Stimulated activated naive CD8-positive, alpha-beta T cell treated with anti-CD3 and anti-CD28 coated beads, Interleukin-15, Interleukin-2, amounts not matched to agents 100 ng/mL and 50 ng/mL, for 24 hours (primary cell): ENCODE measurements around the gene KRIT1.

ENCODE experiments used
- H3K27ac Mint-ChIP-seq: one replicate; pipeline ENCODE4 v1.8.0; 2021; ENCODE audit warnings: mild to moderate bottlenecking, mixed read lengths
- H3K27me3 Mint-ChIP-seq: one replicate; pipeline ENCODE4 v1.8.0; 2021; ENCODE audit warnings: mixed read lengths
- H3K36me3 Mint-ChIP-seq: one replicate; pipeline ENCODE4 v1.8.0; 2021; ENCODE audit warnings: low read depth, mixed read lengths
- H3K4me1 Mint-ChIP-seq: one replicate; pipeline ENCODE4 v1.8.0; 2021; ENCODE audit warnings: low read depth, mixed read lengths
- H3K4me3 Mint-ChIP-seq: one replicate; pipeline ENCODE4 v1.8.0; 2021; ENCODE audit warnings: mild to moderate bottlenecking, mixed read lengths
- H3K9me3 Mint-ChIP-seq: one replicate; pipeline ENCODE4 v1.8.0; 2021; ENCODE audit warnings: mixed read lengths

KRIT1 gene

DNA sequence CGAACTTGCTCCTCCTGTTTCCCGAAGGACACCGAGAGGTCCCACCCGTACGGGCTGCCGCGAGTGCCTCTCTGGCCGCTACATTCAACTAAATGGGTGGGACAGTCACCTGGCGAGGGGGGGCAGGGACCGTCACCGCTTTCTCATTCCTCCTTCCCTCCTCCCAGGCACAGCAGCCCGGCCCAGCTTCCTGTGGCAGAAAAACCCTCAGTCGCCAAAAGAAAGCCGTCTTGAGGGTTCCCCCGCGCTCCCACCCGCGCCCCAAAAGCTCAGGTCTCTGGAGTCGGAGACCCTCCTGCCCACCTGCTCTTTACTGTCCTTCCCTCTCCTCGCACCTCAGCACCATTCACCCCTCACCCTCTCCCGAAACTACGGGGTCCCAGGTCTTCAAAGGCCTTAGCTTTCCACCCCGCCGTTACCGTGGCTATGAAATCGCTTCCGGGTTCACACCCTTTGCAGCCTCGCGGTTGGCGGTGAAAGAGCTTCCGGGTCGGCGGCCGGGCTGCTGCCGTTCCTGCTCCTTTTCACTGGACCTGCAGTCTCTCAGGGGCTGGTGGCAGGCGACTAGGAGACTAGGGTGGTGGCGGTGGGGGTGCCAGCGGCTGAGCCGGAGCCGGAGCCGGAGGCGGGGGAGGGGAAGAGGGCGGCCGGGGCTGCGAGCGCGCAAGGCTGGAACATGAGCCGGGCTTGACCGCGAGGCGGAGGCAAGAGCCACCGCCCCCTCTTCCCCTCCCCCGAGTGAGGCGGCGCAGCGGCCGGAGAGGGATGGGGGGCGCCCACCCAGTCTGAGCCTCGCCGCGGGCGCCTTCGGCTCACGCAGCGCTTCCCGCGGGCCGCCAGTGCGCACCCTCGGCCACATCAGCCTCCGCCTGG lies at the start of gene KRIT1, which contains the start of gene ANKIB1:
Gene KRIT1, minus strand, starts transcription at position 428 of the 873 bp plus-strand sequence. CDS start 3,779 bp downstream, outside the sequence.
Gene ANKIB1, plus strand, starts transcription at position 488 of the 873 bp plus-strand sequence. CDS start 49,005 bp downstream, outside the sequence.
- H3K27me3 Mint-ChIP-seq = no peaks in the 10 kb centered on the region
- H3K36me3 Mint-ChIP-seq = peaks cover 5% of the 10 kb centered on the region
- H3K27ac Mint-ChIP-seq = peak within 1 kb of the TSS; percentile 99

DNA sequence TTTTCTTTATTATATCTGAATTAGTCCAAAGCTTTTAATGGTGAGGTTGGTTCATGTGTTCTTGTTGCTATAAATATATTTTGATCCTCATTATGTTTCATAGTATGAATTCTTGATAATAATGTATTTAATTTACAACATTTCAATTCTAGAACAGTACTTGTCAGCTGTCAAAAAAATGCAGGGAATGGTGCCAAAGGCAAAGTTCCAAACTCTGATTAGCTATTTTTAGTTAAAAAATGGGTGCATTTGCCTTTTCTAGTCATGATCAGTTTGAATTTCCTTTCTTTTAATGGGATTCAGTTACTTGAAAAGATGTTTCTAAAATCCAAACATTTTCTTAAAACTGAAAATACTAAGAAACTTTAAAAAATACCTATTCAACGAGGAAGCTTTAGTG lies 49.7 kb upstream of the KRIT1 start:
- Mint-ChIP-seq H3K27me3 (no peaks in the 10 kb centered on the region), H3K36me3 (peaks cover 21% of the 10 kb centered on the region), H3K4me3 (no peak overlapping the region), H3K27ac (no peak overlapping the region), H3K9me3 (no peaks in the 10 kb centered on the region), H3K4me1 (peaks cover 22% of the 10 kb centered on the region)

More for the DNA sequence above, at the start of gene KRIT1, which contains the start of gene ANKIB1:
- H3K4me3 Mint-ChIP-seq = peak within 1 kb of the TSS; percentile 99
- H3K4me1 Mint-ChIP-seq = peaks cover 42% of the 10 kb centered on the region
- no peaks in the 10 kb centered on the region for H3K9me3 Mint-ChIP-seq

DNA sequence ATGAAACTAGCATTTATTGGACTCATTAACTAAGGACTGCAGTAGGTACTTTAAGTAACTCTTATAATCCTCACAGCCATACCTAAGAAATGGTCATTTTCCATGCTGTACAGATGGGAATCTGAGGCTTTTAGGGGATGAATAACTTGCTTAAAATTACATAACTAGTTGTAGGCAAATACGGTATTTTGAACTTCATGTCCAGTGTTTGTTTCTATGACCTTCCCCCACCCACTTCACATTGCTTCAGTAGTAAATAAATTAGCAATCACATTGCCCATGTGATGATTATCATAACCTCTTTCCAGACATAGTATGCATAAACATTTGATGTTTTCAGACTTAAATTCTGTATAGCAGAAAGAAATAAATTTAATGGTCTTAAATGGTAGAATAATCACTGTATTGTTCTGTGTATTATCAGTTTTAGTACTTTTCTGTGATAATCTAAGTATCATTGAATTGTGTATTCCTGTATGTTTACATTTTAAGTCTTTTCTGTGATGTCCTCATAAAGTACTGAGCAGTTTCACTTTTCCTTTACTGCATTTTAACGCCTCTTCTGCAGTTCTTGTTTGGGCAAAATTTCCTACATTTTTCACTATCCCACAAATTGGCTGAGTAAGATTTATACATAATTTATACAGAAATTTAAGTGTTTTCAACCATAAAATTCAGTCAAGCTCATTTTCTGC lies 48.3 kb upstream of the KRIT1 start:
- H3K4me3 Mint-ChIP-seq = no peak overlapping the region
- peaks cover 35% of the 10 kb centered on the region for H3K4me1 Mint-ChIP-seq
- no peaks in the 10 kb centered on the region for H3K27me3 Mint-ChIP-seq
- no peak overlapping the region for H3K27ac Mint-ChIP-seq
- no peaks in the 10 kb centered on the region for H3K9me3 Mint-ChIP-seq
- H3K36me3 Mint-ChIP-seq = peaks cover 15% of the 10 kb centered on the region

DNA sequence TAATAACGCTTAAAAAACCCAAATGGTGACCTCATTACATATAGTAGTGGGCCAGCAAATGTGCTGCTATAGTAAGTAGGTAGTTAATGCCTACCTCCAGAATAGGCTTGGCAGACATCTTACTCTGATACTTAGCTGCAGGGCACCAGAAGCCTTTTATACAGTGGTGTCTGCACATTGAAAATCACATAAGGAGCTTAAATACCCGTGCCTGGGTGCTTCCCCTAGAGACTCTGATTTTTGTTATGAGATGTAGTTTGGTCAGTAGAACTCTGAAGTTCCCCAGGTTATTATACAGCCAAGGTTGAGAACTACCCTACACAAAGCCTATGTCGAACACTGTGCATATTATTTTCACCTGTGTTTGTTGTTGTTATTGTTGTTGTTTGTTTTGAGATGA lies 47.3 kb upstream of the KRIT1 start:
- Mint-ChIP-seq H3K9me3 (no peaks in the 10 kb centered on the region), H3K4me3 (no peak overlapping the region), H3K27me3 (no peaks in the 10 kb centered on the region), H3K4me1 (peaks cover 35% of the 10 kb centered on the region), H3K36me3 (peaks cover 10% of the 10 kb centered on the region), H3K27ac (no peak overlapping the region)

DNA sequence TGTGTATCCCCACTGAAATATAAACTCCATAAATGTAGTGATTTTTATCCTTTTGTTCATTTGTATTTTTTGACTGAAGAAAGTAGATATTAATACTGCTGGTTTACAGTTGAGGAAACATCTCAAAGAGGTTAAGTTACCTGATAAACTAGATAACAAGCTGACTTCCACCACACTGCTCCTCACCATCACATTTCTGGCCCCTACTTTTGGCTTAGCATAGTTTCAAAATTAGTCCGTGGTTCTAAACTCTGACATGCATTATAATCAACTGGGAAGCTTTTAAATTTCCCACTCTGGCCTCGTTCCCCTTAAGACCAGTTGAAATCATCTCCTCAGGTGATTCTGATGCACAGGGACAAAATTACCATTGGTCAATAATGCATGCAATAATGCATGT lies 43.6 kb upstream of the KRIT1 start:
- Mint-ChIP-seq H3K4me3 (no peak overlapping the region), H3K36me3 (peaks cover 9% of the 10 kb centered on the region), H3K27me3 (no peaks in the 10 kb centered on the region), H3K4me1 (peaks cover 40% of the 10 kb centered on the region), H3K27ac (no peak overlapping the region), H3K9me3 (no peaks in the 10 kb centered on the region)

DNA sequence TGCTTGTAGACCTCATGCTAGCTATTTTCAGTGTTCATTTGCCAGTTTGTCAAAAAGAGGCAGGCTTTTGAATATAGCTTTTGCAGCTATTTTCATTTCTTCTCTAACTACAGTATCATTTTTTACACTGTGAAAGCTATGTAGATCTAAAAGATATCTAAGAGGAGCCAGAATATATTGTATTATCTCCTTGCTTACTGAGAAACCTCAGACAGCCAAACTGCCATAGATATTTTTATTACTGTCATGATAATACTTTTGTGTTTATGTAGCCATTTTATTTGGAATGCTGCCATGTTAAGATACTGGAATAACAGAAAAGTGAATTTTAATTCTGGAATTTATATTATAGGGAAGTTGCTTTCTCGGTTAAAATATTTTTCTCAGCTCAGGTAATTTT lies 37.2 kb upstream of the KRIT1 start:
- Mint-ChIP-seq H3K4me3 (no peak overlapping the region), H3K9me3 (peaks cover 5% of the 10 kb centered on the region), H3K4me1 (peaks cover 5% of the 10 kb centered on the region), H3K27ac (no peak overlapping the region), H3K36me3 (peaks cover 33% of the 10 kb centered on the region), H3K27me3 (no peaks in the 10 kb centered on the region)

DNA sequence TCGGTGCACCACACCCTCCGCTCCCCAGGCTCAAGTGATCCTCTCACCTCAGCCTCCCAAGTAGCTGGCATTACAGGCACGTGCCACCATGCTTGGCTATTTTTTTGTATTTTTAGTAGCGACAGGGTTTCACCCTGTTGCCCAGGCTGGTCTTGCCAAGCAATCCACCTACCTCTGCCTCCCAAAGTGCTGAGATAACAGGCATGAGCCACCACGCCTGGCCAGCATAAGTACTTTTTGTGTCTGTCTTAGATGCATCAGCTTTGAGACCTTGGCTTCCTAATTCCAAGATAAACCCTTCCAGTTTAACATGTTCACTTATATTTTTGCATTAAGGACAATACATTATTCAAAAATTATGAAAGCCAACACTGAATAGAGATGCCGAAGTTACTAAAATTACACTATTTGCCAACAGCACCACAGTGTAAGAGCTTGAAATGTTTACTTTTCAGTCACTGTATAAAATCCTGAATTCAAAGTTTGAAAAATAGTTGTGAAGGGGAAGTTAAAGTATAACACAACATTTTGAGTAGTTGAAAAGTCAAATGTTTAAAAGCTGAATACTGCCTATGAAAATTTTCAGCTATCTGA lies 36.6 kb upstream of the KRIT1 start:
- Mint-ChIP-seq H3K9me3 (peaks cover 5% of the 10 kb centered on the region), H3K4me1 (peaks cover 3% of the 10 kb centered on the region), H3K27ac (no peak overlapping the region), H3K4me3 (no peak overlapping the region), H3K36me3 (peaks cover 31% of the 10 kb centered on the region), H3K27me3 (no peaks in the 10 kb centered on the region)

DNA sequence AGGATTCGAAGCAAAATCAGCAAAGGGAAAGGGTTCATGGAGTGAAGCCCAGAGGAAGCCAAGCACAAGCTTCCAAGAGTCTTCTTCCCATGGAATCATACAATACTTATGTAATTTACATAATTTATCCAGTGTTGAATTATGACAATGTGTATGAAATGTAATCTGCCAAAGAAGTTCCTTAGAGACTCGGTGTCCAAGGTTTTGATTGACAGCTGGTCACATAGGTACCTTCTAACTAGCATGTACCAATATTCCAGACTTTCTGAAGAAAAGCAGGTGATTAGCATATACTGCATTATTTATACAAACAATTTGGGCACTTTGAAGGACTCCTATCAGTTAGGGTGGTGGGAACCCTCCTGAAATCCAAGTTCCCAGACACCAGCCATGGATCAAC lies 35.3 kb upstream of the KRIT1 start:
- Mint-ChIP-seq H3K4me1 (peaks cover 6% of the 10 kb centered on the region), H3K27me3 (no peaks in the 10 kb centered on the region), H3K9me3 (peaks cover 5% of the 10 kb centered on the region), H3K36me3 (peaks cover 28% of the 10 kb centered on the region), H3K4me3 (no peak overlapping the region), H3K27ac (no peak overlapping the region)

DNA sequence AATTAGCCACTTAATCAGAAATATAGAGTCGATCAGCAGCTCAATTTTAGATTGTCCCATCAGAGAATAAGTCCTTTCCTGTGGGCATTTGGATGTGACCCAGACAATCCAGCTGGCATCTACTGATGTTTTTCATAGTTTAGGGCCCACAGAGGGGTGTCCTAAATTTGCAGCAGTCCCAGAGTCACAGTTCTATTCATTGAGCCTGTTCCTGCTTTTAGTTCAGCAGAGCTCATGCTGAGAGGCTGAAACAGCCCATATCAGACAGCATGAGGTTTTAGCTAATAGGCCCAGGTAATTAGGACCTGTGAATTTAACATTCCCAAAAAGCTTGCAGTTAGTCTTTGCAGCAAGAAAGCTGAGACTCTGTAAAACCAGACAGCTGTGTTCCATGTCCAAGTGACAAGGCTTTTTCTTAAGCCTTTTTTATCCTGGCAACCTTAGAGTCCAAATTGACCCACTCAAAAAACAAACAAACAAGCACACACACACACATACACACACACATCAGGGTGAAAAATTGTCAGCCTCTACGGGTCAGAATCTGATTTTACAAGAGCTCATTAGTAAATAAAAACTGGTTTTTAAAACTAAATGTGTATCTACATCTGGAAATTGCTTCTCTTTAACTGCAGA lies 33.8 kb upstream of the KRIT1 start:
- Mint-ChIP-seq H3K36me3 (peaks cover 24% of the 10 kb centered on the region), H3K4me3 (no peak overlapping the region), H3K27me3 (no peaks in the 10 kb centered on the region), H3K9me3 (peaks cover 5% of the 10 kb centered on the region), H3K27ac (no peak overlapping the region), H3K4me1 (peaks cover 6% of the 10 kb centered on the region)

DNA sequence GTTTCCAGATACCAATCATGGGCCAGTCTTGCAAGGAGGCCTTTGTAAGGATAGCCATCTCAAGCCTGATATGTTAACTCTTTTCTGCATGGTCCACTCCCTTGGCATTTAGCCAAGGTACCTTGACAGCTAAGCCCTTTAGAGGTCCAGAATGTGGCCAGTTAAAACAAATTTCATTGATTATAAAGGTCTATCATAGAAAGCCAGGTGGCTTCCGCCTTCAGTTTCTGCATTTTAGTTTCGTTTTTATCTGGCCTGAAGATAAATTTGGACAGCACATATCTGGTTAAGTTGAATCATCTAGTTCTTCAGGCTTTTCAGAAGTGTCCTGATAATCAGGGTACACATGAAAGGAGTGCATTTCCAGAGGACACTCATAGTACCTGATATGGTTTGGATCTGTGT lies 30.7 kb upstream of the KRIT1 start:
- Mint-ChIP-seq H3K36me3 (peaks cover 32% of the 10 kb centered on the region), H3K27ac (no peak overlapping the region), H3K9me3 (peaks cover 5% of the 10 kb centered on the region), H3K4me3 (no peak overlapping the region), H3K27me3 (no peaks in the 10 kb centered on the region), H3K4me1 (peaks cover 6% of the 10 kb centered on the region)

DNA sequence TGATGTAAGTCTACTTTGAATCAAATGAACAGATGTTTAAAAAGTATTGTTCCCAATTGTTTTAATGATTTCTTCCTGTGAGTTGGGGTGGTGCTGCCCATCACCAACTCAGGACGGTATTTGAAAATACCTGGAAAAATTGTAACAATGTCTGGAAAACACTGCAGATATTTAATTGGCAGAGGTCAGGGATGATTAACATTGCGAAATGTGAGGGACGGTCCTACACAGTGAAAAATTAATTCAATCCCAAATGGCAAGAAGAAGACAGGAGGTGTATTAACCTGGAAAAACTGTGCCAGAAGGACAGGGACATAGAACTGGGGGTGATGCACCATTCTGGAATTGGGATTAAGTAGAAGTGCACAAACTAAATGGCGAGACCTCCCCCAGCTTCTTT lies 29.6 kb upstream of the KRIT1 start:
- Mint-ChIP-seq H3K4me3 (no peak overlapping the region), H3K9me3 (no peaks in the 10 kb centered on the region), H3K36me3 (peaks cover 24% of the 10 kb centered on the region), H3K4me1 (peaks cover 6% of the 10 kb centered on the region), H3K27me3 (no peaks in the 10 kb centered on the region), H3K27ac (no peak overlapping the region)

DNA sequence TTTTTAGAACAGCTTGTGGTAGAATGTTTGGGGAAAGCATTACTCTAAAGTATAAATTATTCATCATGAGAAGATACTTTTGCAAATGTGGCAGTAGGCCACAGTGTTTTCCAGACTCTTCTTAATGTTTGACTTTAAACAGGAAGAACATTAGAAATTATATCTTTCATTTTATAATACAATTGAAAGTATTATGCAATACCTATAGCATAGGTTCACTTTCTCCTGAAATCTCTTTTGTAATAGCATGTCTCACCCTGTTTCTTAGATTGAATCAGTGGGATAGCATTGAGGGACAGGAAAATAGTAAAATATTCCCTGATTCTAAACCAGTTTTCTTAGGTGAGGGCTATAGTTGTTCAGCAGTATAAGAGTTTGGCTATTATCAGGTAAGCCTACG lies 23.2 kb upstream of the KRIT1 start:
- H3K4me3 Mint-ChIP-seq = no peak overlapping the region
- no peaks in the 10 kb centered on the region for H3K9me3 Mint-ChIP-seq
- H3K36me3 Mint-ChIP-seq = peaks cover 18% of the 10 kb centered on the region
- H3K27ac Mint-ChIP-seq = no peak overlapping the region
- H3K27me3 Mint-ChIP-seq = no peaks in the 10 kb centered on the region
- no peaks in the 10 kb centered on the region for H3K4me1 Mint-ChIP-seq

DNA sequence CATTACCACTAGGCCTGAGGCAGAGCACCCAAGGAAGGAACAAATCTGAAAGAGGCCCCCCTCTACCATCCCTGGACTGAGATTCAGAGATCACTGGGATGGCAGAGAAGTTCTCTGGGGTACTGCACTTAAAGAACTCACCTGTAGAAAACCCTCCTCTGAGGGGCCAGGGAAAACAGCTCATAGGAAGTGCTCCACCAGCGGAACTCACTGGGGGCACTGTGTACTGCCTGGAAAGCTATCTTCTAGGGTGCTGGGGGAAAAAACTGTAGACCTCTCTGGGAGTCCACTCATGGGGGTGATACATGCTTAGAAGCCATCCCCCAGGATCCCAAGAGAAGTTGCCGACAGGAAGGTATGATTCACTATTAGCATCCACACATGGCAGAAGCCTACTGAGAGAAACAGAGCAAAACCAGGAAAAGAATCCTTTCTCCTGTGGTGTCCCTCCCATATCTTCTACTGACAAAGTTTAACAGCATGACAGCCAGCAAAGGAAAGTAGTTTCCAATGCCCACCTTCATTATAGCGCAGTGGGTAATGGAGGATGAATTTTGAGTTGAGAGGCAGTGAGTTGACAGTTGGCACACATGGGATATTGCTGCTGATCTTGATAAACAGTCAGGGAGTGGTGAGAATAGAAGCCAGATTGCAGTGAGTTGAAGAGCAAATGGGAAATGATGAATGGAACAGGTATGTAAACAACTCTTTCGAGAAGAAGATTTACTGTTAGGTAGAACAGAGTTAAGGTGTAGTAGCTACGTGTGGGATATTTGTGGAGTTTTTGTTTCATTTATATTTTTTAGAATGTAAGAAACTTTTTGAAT lies 20.9 kb upstream of the KRIT1 start:
- Mint-ChIP-seq H3K4me3 (no peak overlapping the region), H3K4me1 (no peaks in the 10 kb centered on the region), H3K9me3 (no peaks in the 10 kb centered on the region), H3K36me3 (peaks cover 14% of the 10 kb centered on the region), H3K27ac (no peak overlapping the region), H3K27me3 (no peaks in the 10 kb centered on the region)

DNA sequence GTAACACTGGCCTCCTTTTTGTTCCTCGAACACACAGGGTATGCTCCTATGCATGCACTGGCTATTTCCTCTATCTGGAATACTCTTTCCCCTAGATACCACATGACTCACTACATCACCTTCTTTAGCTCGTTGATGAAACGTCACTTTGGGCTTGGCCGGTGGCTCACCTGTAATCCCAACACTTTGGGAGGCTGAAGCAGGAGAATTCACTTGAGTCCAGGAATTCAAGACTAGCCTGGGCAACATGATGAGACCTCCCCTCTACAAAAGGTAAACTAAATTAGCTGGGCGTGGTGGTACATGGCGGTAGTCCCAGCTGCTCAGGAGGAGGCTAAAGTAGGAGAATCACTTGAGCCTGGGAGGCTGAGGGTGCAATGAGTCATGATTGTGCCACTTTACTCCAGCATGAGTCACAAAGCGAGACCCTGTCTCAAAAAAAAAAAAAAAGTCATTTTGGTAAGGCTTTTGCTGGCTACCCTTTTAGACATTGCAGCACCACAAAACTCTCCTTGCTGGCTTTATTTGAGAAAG lies 14.6 kb upstream of the KRIT1 start:
- Mint-ChIP-seq H3K27me3 (no peaks in the 10 kb centered on the region), H3K4me3 (no peak overlapping the region), H3K36me3 (peaks cover 30% of the 10 kb centered on the region), H3K9me3 (no peaks in the 10 kb centered on the region), H3K27ac (no peak overlapping the region), H3K4me1 (peaks cover 12% of the 10 kb centered on the region)
